ENCODE data around the gene PRPF19.

The PRPF19 gene

GRCh38 chr11:60900673-60901404, 5.5 kb downstream of the PRPF19 start:
- no peak for DNase-seq

- DNase-seq, result no peak
Observed at GRCh38 chr11:60899977-60900376, 6.4 kb downstream of the PRPF19 start.

GRCh38 chr11:60899046-60899936, 7.1 kb downstream of the PRPF19 start:
- peak; percentile 62 for DNase-seq

- DNase-seq, result no peak
Observed at GRCh38 chr11:60897496-60897895, 8.9 kb downstream of the PRPF19 start.

GRCh38 chr11:60895687-60896086, 10.7 kb downstream of the PRPF19 start:
- no peak for DNase-seq

- no peak for DNase-seq
Observed at GRCh38 chr11:60891103-60891741, 15.2 kb downstream of the PRPF19 start.

- no peak for DNase-seq
Observed at GRCh38 chr11:60890696-60891095, 15.7 kb downstream of the PRPF19 start.

- DNase-seq, result no peak
Observed at GRCh38 chr11:60889869-60890311, 16.5 kb downstream of the PRPF19 start.

GRCh38 chr11:60887556-60887955, 18.8 kb downstream of the PRPF19 start:
- peak; percentile 30 for DNase-seq

GRCh38 chr11:60880643-60881282, 25.6 kb downstream of the PRPF19 start:
- no peak for DNase-seq

GRCh38 chr11:60879971-60880588, 26.3 kb downstream of the PRPF19 start:
- no peak for DNase-seq

GRCh38 chr11:60879104-60879503, 27.3 kb downstream of the PRPF19 start:
- DNase-seq, result no peak

- no peak for DNase-seq
Observed at GRCh38 chr11:60878245-60879101, 27.9 kb downstream of the PRPF19 start.

GRCh38 chr11:60876168-60876485, 30.3 kb downstream of the PRPF19 start:
- no peak for DNase-seq

- DNase-seq, result no peak
Observed at GRCh38 chr11:60875366-60876167, 30.8 kb downstream of the PRPF19 start.

GRCh38 chr11:60874421-60875365, 31.7 kb downstream of the PRPF19 start:
- DNase-seq, result no peak

GRCh38 chr11:60873533-60873932, 32.9 kb downstream of the PRPF19 start:
- no peak for DNase-seq

GRCh38 chr11:60872961-60873524, 33.3 kb downstream of the PRPF19 start:
- no peak for DNase-seq
